AG09319 (cell line): ENCODE results near the gene BCAS3.
"Not testable (repeated sequence)": the region's sequence is repeated elsewhere in the genome, so short reads cannot be mapped to it uniquely, and the experiment has no call there.

Experiments
- DNase-seq: peaks from one replicate; pipeline ENCODE4 v3.0.0-alpha.2; 2010; ENCODE audit warnings: low read depth; ENCODE audit errors: extremely low read depth
- TF ChIP-seq, protein P1 (sequence below): IDR thresholded peaks from 2 replicates; pipeline ENCODE4 v1.5.1; 2011; ENCODE audit warnings: low read depth, mild to moderate bottlenecking, inconsistent platforms, low read length, moderate library complexity

Gene BCAS3

GRCh38 chr17:60792250-60792898, 114.7 kb downstream of the BCAS3 start:
- TF ChIP-seq, protein P1, sequence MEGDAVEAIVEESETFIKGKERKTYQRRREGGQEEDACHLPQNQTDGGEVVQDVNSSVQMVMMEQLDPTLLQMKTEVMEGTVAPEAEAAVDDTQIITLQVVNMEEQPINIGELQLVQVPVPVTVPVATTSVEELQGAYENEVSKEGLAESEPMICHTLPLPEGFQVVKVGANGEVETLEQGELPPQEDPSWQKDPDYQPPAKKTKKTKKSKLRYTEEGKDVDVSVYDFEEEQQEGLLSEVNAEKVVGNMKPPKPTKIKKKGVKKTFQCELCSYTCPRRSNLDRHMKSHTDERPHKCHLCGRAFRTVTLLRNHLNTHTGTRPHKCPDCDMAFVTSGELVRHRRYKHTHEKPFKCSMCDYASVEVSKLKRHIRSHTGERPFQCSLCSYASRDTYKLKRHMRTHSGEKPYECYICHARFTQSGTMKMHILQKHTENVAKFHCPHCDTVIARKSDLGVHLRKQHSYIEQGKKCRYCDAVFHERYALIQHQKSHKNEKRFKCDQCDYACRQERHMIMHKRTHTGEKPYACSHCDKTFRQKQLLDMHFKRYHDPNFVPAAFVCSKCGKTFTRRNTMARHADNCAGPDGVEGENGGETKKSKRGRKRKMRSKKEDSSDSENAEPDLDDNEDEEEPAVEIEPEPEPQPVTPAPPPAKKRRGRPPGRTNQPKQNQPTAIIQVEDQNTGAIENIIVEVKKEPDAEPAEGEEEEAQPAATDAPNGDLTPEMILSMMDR: no peak
- no peak for DNase-seq

GRCh38 chr17:60798576-60798975, 120.9 kb downstream of the BCAS3 start:
- no peak for DNase-seq
- TF ChIP-seq, protein P1: no peak

GRCh38 chr17:60802377-60802776, 124.7 kb downstream of the BCAS3 start:
- TF ChIP-seq, protein P1: no peak

DNA sequence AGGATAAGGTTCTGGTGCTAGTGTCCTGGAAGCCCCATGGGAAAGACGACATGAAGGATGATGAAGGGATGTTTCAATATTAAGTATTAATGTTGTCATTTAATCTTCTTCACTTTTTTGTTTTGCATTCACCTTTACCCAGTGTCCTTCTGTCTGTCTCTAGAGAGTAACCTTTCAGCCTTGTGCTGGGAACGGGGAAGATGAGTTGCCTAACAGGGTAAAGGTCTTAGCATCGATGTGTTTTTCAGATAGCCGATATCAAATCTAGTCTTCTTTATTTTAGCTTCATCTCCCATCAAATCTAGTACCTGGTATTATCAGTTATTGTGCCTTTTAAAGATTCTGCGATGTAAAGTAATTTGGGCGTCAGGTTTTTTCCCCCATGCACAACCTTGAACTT, 125.4 kb downstream of the BCAS3 start:
- TF ChIP-seq, protein P1: no peak
- DNase-seq: no peak

More at GRCh38 chr17:60802377-60802776, 124.7 kb downstream of the BCAS3 start:
- no peak for DNase-seq

DNA sequence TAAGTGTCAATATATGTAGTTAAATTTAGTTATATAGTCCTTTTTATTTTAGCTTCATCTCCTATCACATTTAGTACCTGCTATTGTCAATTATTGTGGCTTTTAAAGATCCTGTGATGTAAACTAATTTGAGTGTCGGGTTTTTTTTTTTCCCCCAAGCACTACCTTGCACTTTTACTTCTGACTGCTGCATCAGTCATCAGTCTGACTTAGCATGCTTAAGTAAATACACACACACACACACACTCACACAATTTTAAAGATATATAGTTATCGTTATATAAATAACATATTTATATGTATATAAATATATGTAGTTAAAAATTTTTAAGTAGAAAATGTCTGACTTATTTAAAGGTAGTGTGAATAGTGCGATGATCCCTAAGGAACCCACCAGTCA, 127.2 kb downstream of the BCAS3 start:
- no peak for DNase-seq
- TF ChIP-seq, protein P1: no peak

DNA sequence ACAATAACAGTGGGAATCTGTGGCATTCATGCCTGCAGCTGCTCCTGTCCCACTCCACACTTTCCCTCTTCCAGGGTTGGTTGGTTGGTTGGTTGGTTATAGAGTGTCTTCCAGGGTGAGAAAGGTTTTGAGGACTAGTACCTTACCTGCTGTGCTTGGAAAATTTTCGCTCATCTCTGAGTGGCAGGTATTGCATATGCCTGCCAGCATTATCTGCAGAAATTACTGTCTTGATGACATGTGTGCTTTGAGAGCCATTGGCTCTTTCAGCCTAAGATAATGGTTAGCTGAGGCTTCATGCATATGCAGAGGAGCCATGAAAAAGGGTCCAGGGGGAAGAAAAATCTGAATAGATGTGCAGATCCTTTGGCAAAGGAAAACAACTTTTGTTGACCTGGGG, 131.8 kb downstream of the BCAS3 start:
- DNase-seq: no peak
- TF ChIP-seq, protein P1: no peak

GRCh38 chr17:60814941-60815340, 137.3 kb downstream of the BCAS3 start:
- DNase-seq: not testable (repeated sequence)

DNA sequence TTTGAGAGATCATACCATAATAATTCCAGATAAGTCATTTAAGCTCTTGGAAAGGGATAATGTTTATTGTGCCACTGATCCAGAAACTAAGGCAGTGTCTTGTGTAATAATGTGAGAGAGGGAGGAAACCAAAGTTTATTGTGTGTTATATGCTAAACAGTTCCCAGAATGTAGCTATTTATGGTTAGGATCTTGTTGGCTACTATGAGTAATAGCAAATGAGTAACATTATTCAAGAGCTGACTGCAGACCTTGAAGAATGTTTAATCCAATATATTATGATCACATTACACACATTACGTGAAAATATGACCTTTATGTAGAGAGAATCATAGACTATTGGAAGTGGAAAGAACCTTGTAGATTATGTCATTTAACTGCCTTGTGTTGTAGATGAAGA, 139.5 kb downstream of the BCAS3 start:
- TF ChIP-seq, protein P1: no peak
- peak; percentile 90 for DNase-seq
